Loucy (cell line): ENCODE measurements around the gene DCAF15.

ENCODE experiments used
- CTCF ChIP-seq: fragments of 200-600 bp; sonication (generic); conservative IDR thresholded peaks from 2 replicates; pipeline ENCODE4 v1.5.1; 2014; ENCODE audit warnings: mild to moderate bottlenecking, antibody characterized with exemption, low read length
- EZH2phosphoT487 ChIP-seq: fragments of 200-600 bp; IDR thresholded peaks from 2 replicates; pipeline ENCODE4 v1.6.1; 2018; ENCODE audit warnings: antibody characterized with exemption, mild to moderate bottlenecking, moderate library complexity, borderline replicate concordance

- no peak for TF ChIP-seq CTCF
- no peak for TF ChIP-seq EZH2phosphoT487
Measured at GRCh38 chr19:13952931-13953531, 722 bp downstream of the DCAF15 start.
